Sigmoid colon (tissue), 7 donors: ENCODE data around the gene TSPAN5. TPM values are rescaled to one million over a fixed set of nuclear protein-coding genes. Genes with fewer than 3 reads are reported as not detected.
"Not testable (repeated sequence)": the region's sequence is repeated elsewhere in the genome, so short reads cannot be mapped to it uniquely, and the experiment has no call there.

ENCODE experiments used
- DNase-seq: peaks from one replicate; pipeline ENCODE4 v3.0.0-alpha.2; 2019
- H3K27ac ChIP-seq, 4 donors: fragments of 200-600 bp; sonication (generic); one replicate each; pipeline ENCODE4 v1.5.1; 2016 to 2019; ENCODE audit warnings: mild to moderate bottlenecking in 1 of 4
- H3K27me3 ChIP-seq, 3 donors: fragments of 200-600 bp; sonication (generic); one replicate each; pipeline ENCODE4 v1.5.1; 2019; ENCODE audit warnings: mild to moderate bottlenecking in 1 of 3
- H3K36me3 ChIP-seq, 4 donors: fragments of 200-600 bp; sonication (generic); one replicate each; pipeline ENCODE4 v1.5.1; 2016 to 2019
- H3K4me1 ChIP-seq, 4 donors: fragments of 200-600 bp; sonication (generic); one replicate each; pipeline ENCODE4 v1.5.1; 2017 to 2019
- H3K4me3 ChIP-seq, 4 donors: fragments of 200-600 bp; sonication (generic); one replicate each; pipeline ENCODE4 v1.5.1; 2017 to 2019; ENCODE audit warnings: mild to moderate bottlenecking in 2 of 4, moderate library complexity in 1 of 4
- H3K9me3 ChIP-seq, 4 donors: fragments of 200-600 bp in 3 of 4; sonication (generic) in 3 of 4; one replicate each; pipeline versions ENCODE4 v1.5.1 to v1.6.1; 2013 to 2019
- CTCF ChIP-seq, 4 experiments: fragments of 450-650 bp in 3 of 4; fragments of 200-600 bp in 1 of 4; IDR thresholded peaks; one replicate each; pipeline ENCODE4 v1.5.1; 2016 to 2019; ENCODE audit warnings: antibody characterized with exemption in 4 of 4, mild to moderate bottlenecking in 3 of 4, moderate library complexity in 2 of 4
- EP300 ChIP-seq, 4 donors: sonication (generic); formaldehyde crosslinking; IDR thresholded peaks; one replicate each; pipeline ENCODE4 v1.6.1; 2017; ENCODE audit warnings: antibody characterized with exemption in 4 of 4
- POLR2A ChIP-seq, 2 donors: fragments of 450-650 bp; IDR thresholded peaks; one replicate each; pipeline ENCODE4 v1.6.1; 2016; ENCODE audit warnings: antibody characterized with exemption in 2 of 2, mild to moderate bottlenecking in 2 of 2, moderate library complexity in 2 of 2
- POLR2AphosphoS5 ChIP-seq, 4 donors: sonication (generic); formaldehyde crosslinking; IDR thresholded peaks; one replicate each; pipeline ENCODE4 v1.6.1; 2017; ENCODE audit warnings: antibody characterized with exemption in 4 of 4
- WGBS, 2 donors: extraction: QIAGEN DNeasy Blood & Tissue Kit; methylation state at CpG; one replicate each; pipeline ENCODE4 v1.1.7; 2013; 5-methylcytosine and 5-hydroxymethylcytosine counted together
- intact Hi-C: fragments of 100-400 bp; cut with DNase I; formaldehyde crosslinking; loops from one replicate; pipeline ENCODE4 v1.15.1; 2023
- polyA plus RNA-seq, 3 donors: library from polyadenylated mRNA; stranded (reverse); fragments of 200-250 nt; gene quantifications; one replicate each; pipeline ENCODE4 v1.2.3, GENCODE V29; 2013
- total RNA-seq, 4 donors: library from RNA; depleted of rRNA; stranded (reverse); fragments of >200 nt; gene quantifications; one replicate each; pipeline ENCODE4 v1.1.0, GENCODE V29; 2016
- donor health status: healthy with polysubstance abuse.
- donor health status: Bipolar disorder and iron deficiency.
- donor health status: healthy.

Gene TSPAN5
- total and polyA plus RNA-seq, 7 donors = 1.2 to 18.6 (median 11.2) TPM

DNA sequence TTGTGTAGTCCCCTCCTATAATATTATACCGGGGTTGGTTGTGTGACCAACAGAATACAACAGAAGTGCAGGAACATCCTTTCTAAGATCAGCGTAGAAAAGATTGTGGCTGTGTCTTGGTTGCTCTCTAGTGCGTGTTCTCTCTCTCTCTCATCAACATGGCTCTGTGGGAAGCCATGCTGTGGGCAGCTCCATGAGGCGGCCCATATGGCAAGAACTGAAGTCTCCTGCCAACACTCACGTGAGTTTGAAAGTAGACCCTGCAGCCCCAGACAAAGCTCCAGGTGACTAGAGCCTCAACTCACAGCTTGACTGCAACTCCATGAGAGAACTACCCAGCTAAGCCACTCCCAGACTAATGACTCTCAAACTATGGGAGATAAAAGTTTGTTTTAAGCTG is 118.7 kb downstream of the TSPAN5 start:
- intact Hi-C loops = no loop called here
- no peaks in the 10 kb centered on the region for H3K27me3 ChIP-seq
- no peak overlapping the region for H3K27ac ChIP-seq
- DNase-seq = no peak
- H3K9me3 ChIP-seq = no peaks in the 10 kb centered on the region
- H3K36me3 ChIP-seq = no peaks in the 10 kb centered on the region
- no peaks in the 10 kb centered on the region for H3K4me1 ChIP-seq
- 95 to 96% methylated on average over 5 of the region's 5 CpGs for WGBS, 2 donors
- TF ChIP-seq EP300 (IDR thresholded peaks at IDR 0.05) = no peak
- no peak for TF ChIP-seq POLR2A (IDR thresholded peaks at IDR 0.05)
- TF ChIP-seq CTCF (IDR thresholded peaks at IDR 0.05) = no peak
- TF ChIP-seq POLR2AphosphoS5 (IDR thresholded peaks at IDR 0.05) = no peak
- no peak overlapping the region for H3K4me3 ChIP-seq

DNA sequence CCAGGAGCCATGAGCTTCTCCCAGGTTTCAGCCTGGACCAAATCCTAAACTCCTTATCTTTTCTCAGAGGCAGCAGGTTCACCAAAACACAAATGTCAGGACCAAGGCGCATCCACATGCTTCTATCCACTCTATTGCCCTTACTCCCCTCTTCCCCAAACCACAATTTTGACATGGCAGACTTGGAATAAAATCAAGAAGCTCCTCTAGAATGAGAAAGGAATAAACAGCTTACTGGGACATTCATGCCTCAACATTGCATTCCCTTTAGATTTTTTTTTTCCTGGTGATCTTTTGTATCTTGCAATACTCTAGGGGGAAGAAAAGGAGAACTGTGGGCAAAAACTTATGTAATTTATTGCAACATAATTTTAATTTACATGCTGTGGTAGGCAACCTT is 119.1 kb downstream of the TSPAN5 start:
- H3K27me3 ChIP-seq = no peaks in the 10 kb centered on the region
- DNase-seq = no peak
- no peak overlapping the region for H3K4me3 ChIP-seq
- H3K27ac ChIP-seq = no peak overlapping the region
- H3K4me1 ChIP-seq = no peaks in the 10 kb centered on the region
- H3K36me3 ChIP-seq = no peaks in the 10 kb centered on the region
- no peaks in the 10 kb centered on the region for H3K9me3 ChIP-seq
- intact Hi-C loops = no loop called here
- TF ChIP-seq POLR2AphosphoS5 (IDR thresholded peaks at IDR 0.05) (no peak), POLR2A (IDR thresholded peaks at IDR 0.05) (no peak), CTCF (IDR thresholded peaks at IDR 0.05) (no peak), EP300 (IDR thresholded peaks at IDR 0.05) (no peak)
- WGBS, 2 donors = 95 to 99% methylated on average over 1 of the region's 1 CpG

DNA sequence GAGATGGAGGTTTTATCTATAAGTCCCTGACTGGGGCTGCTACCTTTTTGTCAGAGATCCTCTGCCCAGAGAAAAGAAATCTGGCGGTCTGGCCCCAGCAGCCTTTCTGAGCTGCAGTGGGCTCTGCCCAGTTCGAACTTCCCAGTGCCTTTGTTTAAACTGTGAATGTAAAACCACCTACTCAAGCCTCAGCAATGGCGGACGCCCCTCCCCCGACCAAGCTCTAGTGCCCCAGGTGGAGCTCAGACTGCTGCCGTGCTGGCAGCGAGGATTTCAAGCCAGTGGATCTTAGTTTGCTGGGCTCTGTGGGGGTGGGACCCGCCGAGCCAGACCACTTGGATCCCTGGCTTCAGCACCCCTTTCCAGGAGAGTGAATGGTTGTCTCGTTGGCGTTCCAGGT is 121.8 kb downstream of the TSPAN5 start:
- Histone ChIP-seq H3K36me3 (no peaks in the 10 kb centered on the region), H3K27ac (no peak overlapping the region), H3K4me1 (no peaks in the 10 kb centered on the region), H3K9me3 (no peaks in the 10 kb centered on the region), H3K4me3 (no peak overlapping the region), H3K27me3 (no peaks in the 10 kb centered on the region)
- intact Hi-C loops = no loop called here
- DNase-seq = no peak
- TF ChIP-seq CTCF (IDR thresholded peaks at IDR 0.05) (no peak), EP300 (IDR thresholded peaks at IDR 0.05) (no peak), POLR2A (IDR thresholded peaks at IDR 0.05) (no peak), POLR2AphosphoS5 (IDR thresholded peaks at IDR 0.05) (no peak)
- WGBS, 2 donors = 96 to 97% methylated on average over 11 of the region's 11 CpGs

DNA sequence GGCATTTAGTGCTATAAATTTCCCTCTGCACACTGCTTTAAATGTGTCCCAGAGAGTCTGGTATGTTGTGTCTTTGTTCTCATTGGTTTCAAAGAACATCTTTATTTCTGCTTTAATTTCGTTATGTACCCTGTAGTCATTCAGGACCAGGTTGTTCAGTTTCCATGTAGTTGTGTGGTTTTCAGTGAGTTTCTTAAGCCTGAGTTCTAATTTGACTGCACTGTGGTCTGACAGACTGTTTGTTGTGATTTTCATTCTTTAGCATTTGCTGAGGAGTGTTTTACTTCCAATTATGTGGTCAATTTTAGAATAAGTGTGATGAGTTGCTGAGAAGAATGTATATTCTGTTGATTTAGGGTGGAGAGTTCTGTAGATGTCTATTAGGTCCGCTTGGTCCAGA is 124.3 kb downstream of the TSPAN5 start:
- H3K27ac ChIP-seq, H3K27me3 ChIP-seq, H3K9me3 ChIP-seq, H3K4me3 ChIP-seq, H3K36me3 ChIP-seq, DNase-seq, intact Hi-C loops, H3K4me1 ChIP-seq: not testable (repeated sequence)
- WGBS, 2 donors = 86 to 90% methylated on average over 2 of the region's 2 CpGs

DNA sequence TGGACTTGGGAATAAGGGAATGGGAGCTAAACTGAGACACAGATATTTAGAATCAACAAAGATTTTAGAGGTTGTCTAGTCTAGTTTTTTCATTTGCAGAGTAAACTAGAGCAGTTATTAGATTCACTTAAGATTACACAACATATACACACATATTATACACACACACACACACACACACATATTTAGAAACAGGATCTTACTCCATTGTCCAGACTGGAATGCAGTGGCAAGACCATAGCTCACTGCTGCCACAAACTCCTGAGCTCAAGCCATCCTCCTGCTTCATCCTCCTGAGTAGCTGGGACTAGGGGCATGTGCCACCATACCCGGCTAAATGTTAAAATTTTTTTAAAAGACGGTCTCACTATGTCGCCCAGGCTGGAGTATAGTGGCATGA is 127.8 kb downstream of the TSPAN5 start:
- peaks cover 0 to 24% (median 14%) of the 10 kb centered on the region in 4 donors for H3K4me1 ChIP-seq
- intact Hi-C loops = no loop called here
- DNase-seq = no peak
- no peaks in the 10 kb centered on the region for H3K9me3 ChIP-seq
- no peaks in the 10 kb centered on the region for H3K36me3 ChIP-seq
- WGBS, 2 donors = 97 to 99% methylated on average over 3 of the region's 3 CpGs
- no peak overlapping the region for H3K4me3 ChIP-seq
- no peaks in the 10 kb centered on the region for H3K27me3 ChIP-seq
- TF ChIP-seq POLR2A (IDR thresholded peaks at IDR 0.05) (no peak), CTCF (IDR thresholded peaks at IDR 0.05) (no peak), POLR2AphosphoS5 (IDR thresholded peaks at IDR 0.05) (no peak), EP300 (IDR thresholded peaks at IDR 0.05) (no peak)
- no peak overlapping the region for H3K27ac ChIP-seq
